Esophagus squamous epithelium (tissue), 5 donors: ENCODE results near the gene SLC6A7. TPM values are rescaled to one million over a fixed set of nuclear protein-coding genes. Genes with fewer than 3 reads are reported as not detected.
A peak's percentile ranks its signal among the peaks of the same experiment; 100 is the strongest.

Experiments
- DNase-seq: peaks from one replicate; lab custom pipeline; 2025; lab: John Stamatoyannopoulos, UW
- H3K27ac ChIP-seq, 4 donors: fragments of 200-600 bp; sonication (generic); one replicate each; pipeline ENCODE4 v1.5.1; 2016 to 2019; ENCODE audit warnings: mild to moderate bottlenecking in 1 of 4
- H3K27me3 ChIP-seq, 4 donors: fragments of 200-600 bp; sonication (generic); 1 replicate in 3 of 4; 2 replicates in 1 of 4; pipeline versions ENCODE4 v1.5.1 to v1.6.0; 2017 to 2021; ENCODE audit warnings: antibody characterized with exemption in 1 of 4
- H3K36me3 ChIP-seq, 3 donors: fragments of 200-600 bp; sonication (generic); one replicate each; pipeline ENCODE4 v1.5.1; 2016 to 2019
- H3K4me1 ChIP-seq, 3 donors: fragments of 200-600 bp; sonication (generic); one replicate each; pipeline ENCODE4 v1.5.1; 2017 to 2019
- H3K4me3 ChIP-seq, 4 donors: fragments of 200-600 bp; sonication (generic); 1 replicate in 3 of 4; 2 replicates in 1 of 4; pipeline ENCODE4 v1.5.1; 2016 to 2019; ENCODE audit warnings: mild to moderate bottlenecking in 2 of 4, moderate library complexity in 1 of 4
- H3K9me3 ChIP-seq, 3 donors: fragments of 200-600 bp; sonication (generic); one replicate each; pipeline ENCODE4 v1.5.1; 2016 to 2019
- POLR2A ChIP-seq, 4 donors: fragments of 450-650 bp; IDR thresholded peaks; one replicate each; pipeline ENCODE4 v1.6.1; 2017; ENCODE audit warnings: antibody characterized with exemption in 4 of 4, mild to moderate bottlenecking in 4 of 4, moderate library complexity in 3 of 4
- WGBS, 2 donors: methylation state at CpG; one replicate each; pipeline ENCODE4 v1.1.5; 2018; 5-methylcytosine and 5-hydroxymethylcytosine counted together
- intact Hi-C: fragments of 100-400 bp; cut with DNase I; formaldehyde crosslinking; loops from one replicate; pipeline ENCODE4 v1.15.0; 2022
- total RNA-seq, 4 donors: library from RNA; depleted of rRNA; stranded (reverse); fragments of >200 nt; gene quantifications; one replicate each; pipeline ENCODE4 v1.1.0, GENCODE V29; 2016
- TF ChIP-seq, protein P1 (sequence below), 6 experiments: fragments of 450-650 bp in 4 of 6; fragments of 200-600 bp in 2 of 6; sonication (generic) in 2 of 6; IDR thresholded peaks; one replicate each; pipeline ENCODE4 v1.5.1; 2016 to 2019; ENCODE audit warnings: antibody characterized with exemption in 6 of 6, mild to moderate bottlenecking in 4 of 6, moderate library complexity in 4 of 6
- donor health status: DM: yes; HTN: yes; CAD: no.

Gene SLC6A7
- total RNA-seq, 4 donors from 2014 or later: not detected

DNA sequence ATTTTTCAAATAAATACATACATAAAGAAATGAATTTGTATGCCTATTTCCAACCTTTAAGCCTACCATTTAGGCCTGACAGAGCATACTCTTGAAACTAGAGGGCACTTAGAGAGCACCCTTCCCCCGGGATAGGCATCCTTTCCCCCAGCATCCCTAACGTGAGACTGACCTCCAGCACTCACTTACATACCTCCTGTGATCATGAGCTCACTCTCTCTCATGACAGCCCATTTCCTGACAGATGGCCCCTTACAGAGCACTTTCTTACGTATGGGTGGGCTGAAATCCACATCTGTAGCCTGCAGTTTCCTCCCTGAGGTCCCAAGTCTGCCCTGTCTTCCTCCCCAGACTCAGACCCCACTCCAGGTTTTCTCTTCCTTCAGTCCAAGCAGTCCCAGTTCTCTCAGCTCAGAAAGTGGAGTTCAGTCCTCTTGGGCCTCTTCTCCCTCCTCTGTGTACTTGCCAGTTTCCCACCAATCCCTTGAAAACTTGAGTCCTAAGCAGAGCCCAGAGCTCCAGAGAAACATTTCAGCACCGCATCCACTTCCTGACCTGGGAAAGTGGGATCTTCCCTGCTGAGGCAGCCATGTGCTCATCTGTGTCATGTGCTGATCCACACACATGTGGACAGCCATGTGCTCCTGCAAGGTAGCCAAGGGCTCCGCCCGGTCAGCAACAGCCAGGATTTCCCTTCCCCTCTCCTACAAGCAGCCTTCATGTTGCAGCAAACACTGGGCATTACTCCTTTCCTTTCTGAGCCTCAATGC, 25.5 kb upstream of the SLC6A7 start:
- TF ChIP-seq POLR2A (IDR thresholded peaks at IDR 0.05): no peak
- TF ChIP-seq, protein P1, sequence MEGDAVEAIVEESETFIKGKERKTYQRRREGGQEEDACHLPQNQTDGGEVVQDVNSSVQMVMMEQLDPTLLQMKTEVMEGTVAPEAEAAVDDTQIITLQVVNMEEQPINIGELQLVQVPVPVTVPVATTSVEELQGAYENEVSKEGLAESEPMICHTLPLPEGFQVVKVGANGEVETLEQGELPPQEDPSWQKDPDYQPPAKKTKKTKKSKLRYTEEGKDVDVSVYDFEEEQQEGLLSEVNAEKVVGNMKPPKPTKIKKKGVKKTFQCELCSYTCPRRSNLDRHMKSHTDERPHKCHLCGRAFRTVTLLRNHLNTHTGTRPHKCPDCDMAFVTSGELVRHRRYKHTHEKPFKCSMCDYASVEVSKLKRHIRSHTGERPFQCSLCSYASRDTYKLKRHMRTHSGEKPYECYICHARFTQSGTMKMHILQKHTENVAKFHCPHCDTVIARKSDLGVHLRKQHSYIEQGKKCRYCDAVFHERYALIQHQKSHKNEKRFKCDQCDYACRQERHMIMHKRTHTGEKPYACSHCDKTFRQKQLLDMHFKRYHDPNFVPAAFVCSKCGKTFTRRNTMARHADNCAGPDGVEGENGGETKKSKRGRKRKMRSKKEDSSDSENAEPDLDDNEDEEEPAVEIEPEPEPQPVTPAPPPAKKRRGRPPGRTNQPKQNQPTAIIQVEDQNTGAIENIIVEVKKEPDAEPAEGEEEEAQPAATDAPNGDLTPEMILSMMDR (IDR thresholded peaks at IDR 0.05): no peak
- DNase-seq: no peak

DNA sequence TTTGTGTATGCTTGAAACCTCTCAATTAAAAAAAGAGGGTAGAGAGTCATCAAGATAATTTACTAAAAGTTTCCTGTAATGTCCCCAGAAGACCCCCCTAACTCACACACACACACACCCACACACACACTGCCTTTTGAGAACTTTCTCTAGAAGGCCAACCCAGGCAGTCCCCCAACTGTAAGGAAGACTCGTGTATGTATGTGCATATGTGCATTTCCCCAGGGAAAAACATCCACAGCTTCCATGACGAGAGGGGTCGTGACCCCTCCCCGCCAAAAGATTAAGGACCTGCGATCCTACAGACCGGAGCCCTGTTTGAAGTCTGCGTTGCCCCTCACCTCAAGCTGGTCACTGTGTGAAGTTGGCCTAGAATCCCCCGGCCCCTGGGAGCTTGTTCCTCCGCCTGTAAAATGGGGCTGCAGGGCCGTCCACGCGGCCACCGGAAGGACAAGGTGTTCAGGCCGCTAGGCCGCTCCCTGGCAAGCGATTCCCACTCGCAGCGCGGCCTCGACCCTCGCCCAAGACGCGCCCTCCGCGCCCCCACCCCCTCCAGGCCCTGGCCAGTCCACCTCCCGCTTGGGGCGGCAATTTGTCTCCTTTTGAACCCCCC, 23.7 kb upstream of the SLC6A7 start:
- intact Hi-C loops: no loop called here
- Histone ChIP-seq H3K36me3 (no peaks in the 10 kb centered on the region), H3K9me3 (no peaks in the 10 kb centered on the region), H3K4me3 (no peak overlapping the region), H3K4me1 (peaks cover 7 to 38% (median 8%) of the 10 kb centered on the region in 3 donors), H3K27ac (no peak overlapping the region), H3K27me3 (peaks cover 0 to 55% (median 3%) of the 10 kb centered on the region in 4 donors)
- no peak for DNase-seq
- WGBS, 2 donors: 78 to 80% methylated on average over 1 to 8 of the region's 27 CpGs
- no peak for TF ChIP-seq POLR2A (IDR thresholded peaks at IDR 0.05)
- TF ChIP-seq, protein P1 (IDR thresholded peaks at IDR 0.05): no peak

More for the DNA sequence above, 25.5 kb upstream of the SLC6A7 start:
- Histone ChIP-seq H3K4me1 (peaks cover 7 to 53% (median 8%) of the 10 kb centered on the region in 3 donors), H3K4me3 (no peak overlapping the region), H3K9me3 (no peaks in the 10 kb centered on the region), H3K27me3 (peaks cover 0 to 45% (median 3%) of the 10 kb centered on the region in 4 donors), H3K36me3 (no peaks in the 10 kb centered on the region), H3K27ac (peak overlapping the region in 3 of 4 donors; percentile 50 to 80 (median 57))
- 63 to 64% methylated on average over 3 to 6 of the region's 6 CpGs for WGBS, 2 donors
- intact Hi-C loops: loop anchor here (5.0 kb wide), 1 partner anchor 53 kb away; no protein-coding TSS in a partner anchor

DNA sequence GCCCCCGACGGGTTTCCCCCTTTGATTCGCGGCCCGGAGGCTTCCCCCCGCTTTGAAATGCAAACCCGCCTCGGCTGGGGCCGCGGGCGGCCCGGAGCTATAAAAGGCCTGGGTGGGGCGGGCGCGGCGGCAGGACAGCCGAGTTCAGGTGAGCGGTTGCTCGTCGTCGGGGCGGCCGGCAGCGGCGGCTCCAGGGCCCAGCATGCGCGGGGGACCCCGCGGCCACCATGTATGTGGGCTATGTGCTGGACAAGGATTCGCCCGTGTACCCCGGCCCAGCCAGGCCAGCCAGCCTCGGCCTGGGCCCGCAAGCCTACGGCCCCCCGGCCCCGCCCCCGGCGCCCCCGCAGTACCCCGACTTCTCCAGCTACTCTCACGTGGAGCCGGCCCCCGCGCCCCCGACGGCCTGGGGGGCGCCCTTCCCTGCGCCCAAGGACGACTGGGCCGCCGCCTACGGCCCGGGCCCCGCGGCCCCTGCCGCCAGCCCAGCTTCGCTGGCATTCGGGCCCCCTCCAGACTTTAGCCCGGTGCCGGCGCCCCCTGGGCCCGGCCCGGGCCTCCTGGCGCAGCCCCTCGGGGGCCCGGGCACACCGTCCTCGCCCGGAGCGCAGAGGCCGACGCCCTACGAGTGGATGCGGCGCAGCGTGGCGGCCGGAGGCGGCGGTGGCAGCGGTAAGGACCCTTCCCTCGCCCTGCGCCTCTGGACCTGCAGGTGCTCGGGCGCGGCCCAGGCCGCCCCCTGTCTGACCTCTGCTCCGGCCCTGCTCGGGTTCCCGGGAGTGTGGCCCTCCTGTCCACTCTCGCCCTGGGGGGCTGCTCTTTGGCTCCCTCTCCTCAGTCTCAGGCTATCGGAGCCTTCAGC, 23.0 kb upstream of the SLC6A7 start, which contains the start of gene CDX1:
CDX1 (plus strand) TSS at position 129 of the 862 bp plus-strand sequence; CDS start at position 228, 99 bp downstream.
- Histone ChIP-seq H3K9me3 (no peaks in the 10 kb centered on the region), H3K36me3 (no peaks in the 10 kb centered on the region), H3K27ac (no peak within 1 kb of the TSS), H3K4me1 (peaks cover 5 to 38% (median 7%) of the 10 kb centered on the region in 3 donors), H3K4me3 (no peak within 1 kb of the TSS), H3K27me3 (peaks cover 0 to 58% (median 3%) of the 10 kb centered on the region in 4 donors)
- intact Hi-C loops: no loop called here
- 60% methylated on average over 1 of the region's 93 CpGs; no CpG with 5 or more reads in 1 of the 2 donors for WGBS, 2 donors
- no peak for DNase-seq
- TF ChIP-seq, protein P1 (IDR thresholded peaks at IDR 0.05): no peak
- TF ChIP-seq POLR2A (IDR thresholded peaks at IDR 0.05): no peak

DNA sequence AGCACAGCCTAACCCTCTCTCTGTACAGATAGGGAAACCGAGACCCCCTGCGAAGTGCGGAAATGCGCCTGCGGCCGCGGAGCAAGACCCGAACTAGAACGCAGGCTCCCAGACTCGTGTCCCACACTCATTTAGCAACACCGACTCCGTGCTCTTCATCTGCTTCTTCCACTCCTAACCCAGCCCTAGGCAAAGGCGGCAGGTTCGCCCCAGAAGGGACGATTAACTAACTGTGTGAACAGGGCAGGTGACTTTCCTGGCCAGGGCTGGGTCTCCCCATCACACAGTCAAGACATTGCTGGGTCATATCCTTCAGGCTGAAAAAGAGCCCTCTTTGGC, 22.4 kb upstream of the SLC6A7 start:
- intact Hi-C loops: no loop called here
- WGBS, 2 donors: 75 to 82% methylated on average over 12 to 15 of the region's 15 CpGs
- Histone ChIP-seq H3K27me3 (peaks cover 0 to 58% (median 3%) of the 10 kb centered on the region in 4 donors), H3K4me3 (no peak overlapping the region), H3K36me3 (no peaks in the 10 kb centered on the region), H3K4me1 (peaks cover 5 to 38% (median 7%) of the 10 kb centered on the region in 3 donors), H3K27ac (no peak overlapping the region), H3K9me3 (no peaks in the 10 kb centered on the region)
- no peak for TF ChIP-seq POLR2A (IDR thresholded peaks at IDR 0.05)
- TF ChIP-seq, protein P1 (IDR thresholded peaks at IDR 0.05): no peak
- no peak for DNase-seq
